Neuron (in vitro differentiated cells): ENCODE data around the gene GBX1.

Experiments
- H2AFZ ChIP-seq: one replicate; pipeline ENCODE4 v1.6.1; 2013; ENCODE audit warnings: low read depth, mild to moderate bottlenecking, inconsistent platforms, low read length, moderate library complexity
- H3K27me3 ChIP-seq: one replicate; pipeline ENCODE4 v1.6.1; 2013; ENCODE audit warnings: low read length; ENCODE audit not compliant: insufficient read depth
- H3K36me3 ChIP-seq: one replicate; pipeline ENCODE4 v1.6.1; 2013; ENCODE audit warnings: low read length; ENCODE audit not compliant: insufficient read depth
- H3K4me1 ChIP-seq: one replicate; pipeline ENCODE4 v1.6.1; 2013; ENCODE audit warnings: low read length; ENCODE audit not compliant: insufficient read depth
- H3K4me3 ChIP-seq: 2 replicates; pipeline ENCODE4 v1.5.1; 2013; ENCODE audit warnings: mild to moderate bottlenecking, low read length, moderate library complexity
- H3K9me3 ChIP-seq: one replicate; pipeline ENCODE4 v1.6.1; 2013; ENCODE audit warnings: low read length

Gene GBX1

DNA sequence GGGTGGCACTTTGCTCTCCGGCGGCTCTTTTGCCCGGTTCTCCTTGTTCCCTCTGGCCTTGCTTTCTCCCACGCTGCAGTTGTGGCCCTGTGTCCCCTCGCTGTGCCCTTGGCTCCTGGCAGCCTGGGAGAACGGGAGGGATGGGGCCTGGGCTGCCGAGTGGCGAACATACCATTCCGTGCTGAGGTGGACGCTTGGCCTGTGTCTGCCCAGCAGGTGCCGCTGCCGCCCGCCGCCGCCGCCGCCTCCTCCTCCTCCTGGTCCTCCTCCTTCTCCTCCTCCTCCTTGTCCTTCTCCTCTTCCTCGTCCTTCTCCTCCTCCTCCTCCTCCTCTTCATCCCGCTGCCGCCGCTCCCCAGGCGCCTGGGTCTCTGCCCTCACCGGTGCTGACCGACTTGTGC, 45.2 kb downstream of the GBX1 start:
- Histone ChIP-seq H3K27me3 (no peaks in the 10 kb centered on the region), H3K4me1 (no peaks in the 10 kb centered on the region), H3K9me3 (no peaks in the 10 kb centered on the region), H3K4me3 (no peak overlapping the region), H2AFZ (no peak overlapping the region), H3K36me3 (peaks cover 46% of the 10 kb centered on the region)

DNA sequence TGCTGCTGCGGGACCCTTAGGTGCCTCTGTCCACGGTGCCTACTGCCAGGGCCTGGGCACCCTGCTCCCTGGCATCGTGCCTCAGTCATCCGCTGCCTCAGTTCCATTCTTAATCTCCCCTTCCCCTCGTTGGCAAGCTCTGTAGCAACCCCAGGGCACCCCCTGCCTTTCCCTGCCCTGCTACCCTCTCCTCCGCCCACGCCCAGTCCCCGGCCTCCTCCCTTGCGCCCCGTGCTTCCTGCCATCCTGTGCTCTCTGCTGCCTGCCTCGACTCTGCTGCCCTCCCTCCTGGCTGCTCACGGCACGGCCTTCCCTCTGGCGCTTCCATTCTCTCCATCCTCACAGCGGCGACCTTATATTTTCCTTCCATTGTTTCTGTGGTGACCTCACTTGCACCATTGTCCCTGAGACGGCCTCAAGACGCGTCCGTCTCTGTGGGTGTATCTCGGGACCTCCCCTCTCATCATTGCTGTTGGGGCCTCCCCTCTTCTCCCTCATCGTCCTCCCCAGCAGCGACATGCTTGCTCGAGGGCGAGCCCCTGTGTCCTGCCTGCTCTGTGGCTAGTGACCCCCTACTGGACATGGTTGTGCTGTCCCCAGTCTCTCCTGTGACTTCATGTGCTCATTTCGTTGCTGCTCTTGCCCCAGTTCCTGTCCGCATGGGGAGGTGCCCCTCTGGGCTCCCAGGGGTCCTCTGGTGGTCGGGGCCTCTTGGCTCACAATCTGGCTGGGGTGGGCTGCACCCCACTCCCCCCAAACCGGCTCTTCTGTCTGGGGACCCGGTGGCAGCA, 45.9 kb downstream of the GBX1 start:
- Histone ChIP-seq H3K9me3 (no peaks in the 10 kb centered on the region), H3K4me3 (no peak overlapping the region), H3K36me3 (peaks cover 50% of the 10 kb centered on the region), H2AFZ (no peak overlapping the region), H3K4me1 (no peaks in the 10 kb centered on the region), H3K27me3 (no peaks in the 10 kb centered on the region)

GRCh38 chr7:151120896-151121295, 46.6 kb downstream of the GBX1 start:
- Histone ChIP-seq H2AFZ (no peak overlapping the region), H3K4me1 (no peaks in the 10 kb centered on the region), H3K4me3 (no peak overlapping the region), H3K9me3 (no peaks in the 10 kb centered on the region), H3K27me3 (no peaks in the 10 kb centered on the region), H3K36me3 (peaks cover 50% of the 10 kb centered on the region)

DNA sequence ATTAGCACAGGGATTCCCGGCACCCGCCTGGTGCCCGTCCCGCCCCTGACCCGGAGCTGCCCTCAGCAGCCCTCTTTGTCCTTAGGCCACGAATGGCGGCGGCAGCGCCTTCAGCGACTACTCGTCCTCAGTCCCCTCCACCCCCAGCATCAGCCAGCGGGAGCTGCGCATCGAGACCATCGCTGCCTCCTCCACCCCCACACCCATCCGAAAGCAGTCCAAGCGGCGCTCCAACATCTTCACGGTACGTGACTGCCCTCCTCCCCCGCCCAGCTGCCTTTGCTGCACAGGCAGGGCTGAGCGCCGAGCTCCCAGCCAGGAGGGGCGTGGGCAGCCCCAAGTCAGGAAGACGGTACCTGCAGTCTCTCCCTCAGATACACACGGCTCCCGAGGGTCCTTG, 47.6 kb downstream of the GBX1 start:
- no peaks in the 10 kb centered on the region for H3K4me1 ChIP-seq
- H3K4me3 ChIP-seq = no peak overlapping the region
- H3K27me3 ChIP-seq = no peaks in the 10 kb centered on the region
- no peak overlapping the region for H2AFZ ChIP-seq
- H3K36me3 ChIP-seq = peaks cover 43% of the 10 kb centered on the region
- H3K9me3 ChIP-seq = no peaks in the 10 kb centered on the region

GRCh38 chr7:151119055-151119415, 48.5 kb downstream of the GBX1 start:
- no peak overlapping the region for H2AFZ ChIP-seq
- no peaks in the 10 kb centered on the region for H3K9me3 ChIP-seq
- no peak overlapping the region for H3K4me3 ChIP-seq
- H3K27me3 ChIP-seq = no peaks in the 10 kb centered on the region
- no peaks in the 10 kb centered on the region for H3K4me1 ChIP-seq
- peaks cover 37% of the 10 kb centered on the region for H3K36me3 ChIP-seq

DNA sequence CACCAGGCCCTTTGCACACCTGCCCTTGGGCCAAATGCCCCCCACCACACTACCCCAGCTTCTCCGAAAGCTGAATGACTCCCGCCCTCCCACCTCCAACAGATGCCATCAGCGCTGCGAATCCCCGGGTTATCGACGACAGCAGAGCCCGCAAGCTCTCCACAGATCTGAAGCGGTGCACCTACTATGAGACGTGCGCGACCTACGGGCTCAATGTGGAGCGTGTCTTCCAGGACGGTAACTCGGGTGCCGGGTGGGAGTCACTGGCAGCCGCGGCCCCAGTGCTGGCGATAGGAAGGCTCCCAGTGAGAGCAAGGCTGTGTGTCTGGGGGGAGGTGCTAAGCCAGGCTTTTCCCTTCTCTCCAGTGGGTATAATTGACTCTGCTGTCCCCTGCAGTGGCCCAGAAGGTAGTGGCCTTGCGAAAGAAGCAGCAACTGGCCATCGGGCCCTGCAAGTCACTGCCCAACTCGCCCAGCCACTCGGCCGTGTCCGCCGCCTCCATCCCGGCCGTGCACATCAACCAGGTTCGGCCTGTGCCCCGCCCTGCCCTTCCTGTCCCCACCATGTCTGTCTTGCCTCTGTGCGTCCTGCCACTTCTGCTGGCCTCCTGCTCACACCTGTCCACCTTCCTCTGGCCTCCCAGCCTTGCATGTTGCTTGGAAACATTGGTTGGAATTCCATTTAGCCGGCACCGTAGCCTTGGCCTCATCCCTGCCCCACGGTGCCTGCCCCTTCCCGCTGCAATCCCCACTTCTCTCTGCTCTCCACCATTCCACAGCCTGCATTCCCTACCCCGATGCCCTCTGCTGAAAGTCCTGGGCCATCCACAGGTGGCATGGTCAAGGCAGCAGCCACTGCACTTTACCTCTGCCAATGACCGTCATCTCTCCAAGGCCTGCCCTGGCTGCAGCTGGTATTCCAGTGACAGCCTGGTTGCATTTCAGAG, 49.1 kb downstream of the GBX1 start:
- no peak overlapping the region for H3K4me3 ChIP-seq
- peaks cover 37% of the 10 kb centered on the region for H3K36me3 ChIP-seq
- H2AFZ ChIP-seq = no peak overlapping the region
- peaks cover 4% of the 10 kb centered on the region for H3K4me1 ChIP-seq
- no peaks in the 10 kb centered on the region for H3K9me3 ChIP-seq
- no peaks in the 10 kb centered on the region for H3K27me3 ChIP-seq

GRCh38 chr7:151117565-151117964, 49.9 kb downstream of the GBX1 start:
- Histone ChIP-seq H3K4me3 (no peak overlapping the region), H3K9me3 (no peaks in the 10 kb centered on the region), H3K27me3 (no peaks in the 10 kb centered on the region), H2AFZ (no peak overlapping the region), H3K36me3 (peaks cover 37% of the 10 kb centered on the region), H3K4me1 (peaks cover 10% of the 10 kb centered on the region)

GRCh38 chr7:151116603-151117440, 50.7 kb downstream of the GBX1 start:
- Histone ChIP-seq H3K4me1 (peaks cover 10% of the 10 kb centered on the region), H2AFZ (no peak overlapping the region), H3K4me3 (no peak overlapping the region), H3K9me3 (no peaks in the 10 kb centered on the region), H3K27me3 (no peaks in the 10 kb centered on the region), H3K36me3 (peaks cover 37% of the 10 kb centered on the region)

GRCh38 chr7:151115836-151116418, 51.6 kb downstream of the GBX1 start:
- H3K36me3 ChIP-seq = peaks cover 28% of the 10 kb centered on the region
- H2AFZ ChIP-seq = no peak overlapping the region
- H3K4me3 ChIP-seq = no peak overlapping the region
- H3K9me3 ChIP-seq = no peaks in the 10 kb centered on the region
- peaks cover 10% of the 10 kb centered on the region for H3K4me1 ChIP-seq
- no peaks in the 10 kb centered on the region for H3K27me3 ChIP-seq

GRCh38 chr7:151115121-151115835, 52.2 kb downstream of the GBX1 start:
- peaks cover 10% of the 10 kb centered on the region for H3K4me1 ChIP-seq
- H3K9me3 ChIP-seq = no peaks in the 10 kb centered on the region
- no peak overlapping the region for H3K4me3 ChIP-seq
- no peak overlapping the region for H2AFZ ChIP-seq
- H3K27me3 ChIP-seq = no peaks in the 10 kb centered on the region
- peaks cover 25% of the 10 kb centered on the region for H3K36me3 ChIP-seq

DNA sequence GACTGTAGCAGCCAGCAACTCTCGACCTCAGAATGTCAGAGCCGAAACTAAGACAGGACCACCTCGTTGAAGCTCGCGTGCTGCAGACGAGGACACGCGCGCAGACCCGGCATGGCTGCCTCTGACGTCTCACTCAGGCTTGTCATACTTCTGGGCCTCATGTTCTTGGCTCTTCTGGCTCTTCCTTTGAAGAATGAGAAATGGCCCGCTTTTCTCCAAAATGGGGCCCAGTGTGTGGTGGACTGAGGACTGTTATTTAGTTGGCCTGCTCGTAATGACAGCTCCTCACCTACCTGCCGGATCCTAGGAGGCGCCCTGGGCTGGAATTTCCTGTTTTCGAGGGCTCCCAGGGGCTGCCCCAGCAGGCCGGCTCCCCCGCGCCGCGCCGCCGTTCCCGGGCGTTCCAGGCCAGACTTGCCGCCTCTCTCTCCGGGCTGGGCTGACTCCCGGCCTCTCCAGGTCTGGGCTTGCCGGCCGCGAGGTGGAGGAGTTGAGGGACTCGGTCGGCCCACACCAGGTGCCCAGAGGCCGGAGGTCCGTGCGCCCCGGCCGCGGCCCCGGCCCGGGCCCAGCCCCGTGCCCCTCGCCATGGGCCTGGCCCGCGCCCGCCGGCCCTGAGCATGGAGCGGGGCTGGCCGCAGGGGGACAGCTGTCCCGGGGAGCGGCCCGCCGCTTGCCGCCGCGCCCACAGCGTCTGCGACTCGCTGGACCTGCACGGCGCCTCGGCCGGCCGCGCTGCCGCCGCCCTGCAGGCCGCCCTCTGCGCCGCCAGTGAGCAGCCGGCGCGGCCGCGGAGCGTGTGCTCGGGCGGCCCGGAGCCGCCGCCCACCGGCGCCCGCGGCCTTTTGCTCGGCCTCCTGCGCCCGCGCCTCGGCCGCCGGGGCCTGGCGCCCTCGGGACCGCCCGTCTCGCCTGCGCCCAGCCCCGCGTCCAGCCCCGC, 53.1 kb downstream of the GBX1 start:
- H3K4me3 ChIP-seq = no peak overlapping the region
- no peak overlapping the region for H2AFZ ChIP-seq
- peaks cover 17% of the 10 kb centered on the region for H3K36me3 ChIP-seq
- H3K9me3 ChIP-seq = no peaks in the 10 kb centered on the region
- H3K4me1 ChIP-seq = peaks cover 10% of the 10 kb centered on the region
- no peaks in the 10 kb centered on the region for H3K27me3 ChIP-seq
